Left renal cortex interstitium (tissue), 4 donors: ENCODE results near the gene VTN. TPM values are rescaled to one million over a fixed set of nuclear protein-coding genes. Genes with fewer than 3 reads are reported as not detected.
A peak's percentile ranks its signal among the peaks of the same experiment; 100 is the strongest.

Source experiments
- DNase-seq, 4 donors: peaks; one replicate each; pipeline ENCODE4 v3.0.0-alpha.2; 2013; ENCODE audit warnings: low read depth in 4 of 4, low spot score in 2 of 4, missing footprints in 1 of 4
- polyA plus RNA-seq, 4 donors: library from polyadenylated mRNA; unstranded; fragments of 120-200 nt; gene quantifications; one replicate each; pipeline ENCODE4 v1.2.1, GENCODE V29; 2013; ENCODE audit not compliant: insufficient read length in 4 of 4

VTN gene, protein sequence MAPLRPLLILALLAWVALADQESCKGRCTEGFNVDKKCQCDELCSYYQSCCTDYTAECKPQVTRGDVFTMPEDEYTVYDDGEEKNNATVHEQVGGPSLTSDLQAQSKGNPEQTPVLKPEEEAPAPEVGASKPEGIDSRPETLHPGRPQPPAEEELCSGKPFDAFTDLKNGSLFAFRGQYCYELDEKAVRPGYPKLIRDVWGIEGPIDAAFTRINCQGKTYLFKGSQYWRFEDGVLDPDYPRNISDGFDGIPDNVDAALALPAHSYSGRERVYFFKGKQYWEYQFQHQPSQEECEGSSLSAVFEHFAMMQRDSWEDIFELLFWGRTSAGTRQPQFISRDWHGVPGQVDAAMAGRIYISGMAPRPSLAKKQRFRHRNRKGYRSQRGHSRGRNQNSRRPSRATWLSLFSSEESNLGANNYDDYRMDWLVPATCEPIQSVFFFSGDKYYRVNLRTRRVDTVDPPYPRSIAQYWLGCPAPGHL
- 10 to 100 TPM in 3 of 4 donors, 1 to 10 TPM in 1; 9.2 to 39.3 (median 17.5) TPM for polyA plus RNA-seq

DNA sequence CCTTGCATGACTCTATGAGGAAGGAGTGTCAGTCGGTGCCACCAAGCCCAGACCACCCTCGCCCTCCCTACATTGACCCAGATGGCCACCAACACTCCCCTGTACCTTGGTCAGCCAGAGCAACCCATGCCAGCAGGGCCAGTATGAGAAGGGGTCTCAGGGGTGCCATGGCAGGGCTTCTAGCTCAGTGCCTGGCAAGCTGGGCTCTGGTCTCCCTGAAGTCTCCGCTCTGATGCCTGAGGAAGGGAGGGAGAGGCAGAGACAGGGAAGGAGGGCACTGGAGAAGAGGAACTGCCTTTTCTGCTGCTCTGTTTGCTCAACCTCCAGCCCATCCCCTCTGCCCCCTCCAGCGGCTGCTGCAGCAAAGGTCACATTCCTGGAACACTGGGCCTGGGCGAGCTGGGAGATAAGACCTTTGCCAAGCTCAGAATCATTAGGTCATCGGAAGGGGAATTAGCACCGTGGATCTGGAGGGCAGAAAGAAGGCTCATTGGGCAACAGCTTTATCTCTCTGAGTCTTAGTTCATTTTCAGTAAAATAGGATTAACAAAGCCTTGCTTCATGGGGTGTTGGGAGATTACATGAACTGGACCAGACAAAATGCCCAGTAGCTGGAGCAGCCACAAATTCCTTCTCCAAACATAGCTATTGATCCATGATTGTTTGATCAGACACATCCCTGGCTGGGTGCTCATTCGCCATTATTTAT, at the start of gene VTN:
VTN (minus strand) TSS at position 273 of the 709 bp plus-strand sequence; CDS start at position 169, 104 bp downstream.
- DNase-seq, result no peak

GRCh38 chr17:28416703-28417311, 46.7 kb upstream of the VTN start:
- no peak for DNase-seq

- DNase-seq, result no peak
Observed at GRCh38 chr17:28415886-28416285, 45.8 kb upstream of the VTN start.

DNA sequence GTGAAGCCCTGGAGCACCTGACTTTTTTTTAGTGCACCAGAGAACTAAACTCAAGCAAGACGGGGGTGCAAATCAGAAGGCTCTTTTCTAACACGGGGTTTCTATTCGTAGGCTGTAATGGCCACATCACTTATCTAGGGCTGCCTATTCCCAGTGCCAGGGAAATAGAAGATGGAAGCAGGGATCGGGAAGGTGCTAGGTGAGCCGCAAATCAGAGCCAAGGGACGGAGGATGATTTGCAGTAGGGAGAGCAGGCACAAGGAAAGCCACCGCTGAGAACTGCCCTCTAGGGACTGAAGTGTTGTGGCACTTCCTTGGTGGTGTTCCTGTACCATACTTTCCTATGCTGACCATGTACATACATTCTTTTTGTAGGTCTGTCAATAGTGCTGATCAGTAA, 43.7 kb upstream of the VTN start:
- no peak for DNase-seq

GRCh38 chr17:28412099-28412498, 42.0 kb upstream of the VTN start:
- no peak for DNase-seq

- DNase-seq, result no peak
Observed at GRCh38 chr17:28407974-28408306, 37.8 kb upstream of the VTN start.

- DNase-seq, result no peak
Observed at GRCh38 chr17:28407130-28407973, 37.2 kb upstream of the VTN start.

- no peak for DNase-seq
Observed at GRCh38 chr17:28406473-28406814, 36.3 kb upstream of the VTN start.

DNA sequence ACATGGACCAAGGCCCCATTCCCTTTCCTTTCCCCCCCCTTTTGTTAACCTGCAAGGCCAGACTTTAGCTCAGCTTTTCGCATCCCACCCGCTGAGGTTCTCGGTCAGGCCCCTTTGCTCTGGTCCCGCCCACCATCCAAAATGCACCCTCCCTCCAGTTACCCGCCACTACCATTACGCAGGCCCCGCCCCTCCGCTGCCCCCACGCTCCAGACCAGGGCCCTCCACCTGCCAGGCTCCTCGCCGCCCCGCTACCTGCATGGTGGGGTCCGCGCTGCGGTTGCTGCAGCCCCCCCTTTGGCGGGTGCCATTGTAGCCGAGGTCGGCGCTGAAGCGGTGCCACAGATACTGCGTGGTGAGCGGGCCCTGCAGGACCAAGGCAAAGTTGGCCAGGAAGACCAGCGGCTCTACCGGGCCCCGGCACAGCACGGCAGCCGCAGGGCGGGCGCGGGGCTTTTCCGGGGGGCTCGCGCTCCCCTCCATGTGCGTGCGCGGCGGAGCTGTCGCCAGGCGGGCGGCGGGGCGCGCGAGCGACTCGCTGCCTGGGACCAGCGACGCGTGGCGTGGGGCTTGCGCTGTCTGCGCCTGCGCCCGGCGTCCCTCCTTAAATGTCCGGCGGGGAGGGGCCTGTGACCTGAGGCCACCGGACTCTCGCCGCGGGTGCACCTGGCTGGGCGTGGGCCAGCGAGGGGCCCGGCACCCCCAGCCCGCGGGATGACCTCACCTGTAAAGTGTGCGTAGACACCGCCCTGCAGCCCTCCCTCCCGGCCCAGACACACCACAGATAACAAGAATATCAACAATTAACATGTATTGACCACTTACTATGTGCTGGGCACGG, 35.7 kb upstream of the VTN start, which contains the start of gene SLC46A1:
SLC46A1 (minus strand) TSS at position 581 of the 841 bp plus-strand sequence; CDS start at position 483, 98 bp downstream.
- peak in 1 of 4 donors; percentile 29 for DNase-seq

DNA sequence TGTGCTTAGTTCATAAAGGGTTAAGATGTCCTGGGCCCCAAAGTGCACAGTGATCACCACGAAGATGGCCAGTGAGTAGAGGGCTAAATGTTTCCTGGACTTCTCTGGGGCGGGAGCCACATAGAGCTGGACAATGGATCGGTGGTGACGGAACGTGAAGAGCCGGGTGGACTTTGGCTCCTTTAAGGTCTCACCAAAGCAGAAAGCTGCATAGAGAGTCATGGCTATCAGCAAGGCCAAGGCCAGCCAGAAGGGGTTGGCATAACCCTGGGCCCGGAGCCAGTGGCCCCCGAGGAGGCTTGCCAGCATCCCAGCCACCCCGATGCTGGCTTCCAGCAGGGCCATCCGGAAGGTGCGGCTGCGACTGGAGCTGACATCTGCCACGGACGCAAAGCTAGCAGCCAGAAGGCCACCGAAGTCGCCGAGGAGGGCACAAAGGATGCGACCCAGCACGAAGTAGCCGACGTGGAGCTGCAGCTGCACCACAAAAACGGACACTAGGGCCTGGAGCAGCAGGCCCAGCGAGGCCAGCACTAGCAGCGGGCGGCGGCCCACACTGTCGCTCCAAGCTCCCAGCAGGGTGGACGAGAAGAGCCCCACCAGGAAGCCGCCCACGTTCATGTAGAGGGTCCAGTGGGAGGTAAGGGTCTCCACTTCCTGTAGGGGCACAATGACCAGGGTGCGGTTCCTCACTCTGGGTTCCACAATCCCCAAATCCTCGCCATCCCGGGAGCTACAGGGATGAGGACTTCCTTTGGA, 34.9 kb upstream of the VTN start:
- no peak for DNase-seq

DNA sequence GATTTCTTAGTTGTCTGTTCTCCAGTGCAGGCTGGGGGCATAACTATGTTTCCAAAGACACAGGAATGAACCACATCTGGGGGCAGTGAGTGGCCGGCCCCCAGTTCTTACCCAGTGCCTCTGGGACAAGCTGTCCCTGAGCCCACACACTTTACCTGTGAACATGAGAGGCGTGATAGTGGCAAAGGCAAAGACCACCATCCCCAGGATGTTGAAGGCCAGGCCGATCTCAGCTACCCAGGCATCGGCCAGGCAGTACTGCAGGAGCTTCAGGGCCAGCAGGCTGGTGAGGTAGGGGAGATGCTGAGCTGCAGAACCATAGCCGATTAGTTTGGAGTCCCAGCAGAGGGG, 34.3 kb upstream of the VTN start:
- DNase-seq, result no peak

DNA sequence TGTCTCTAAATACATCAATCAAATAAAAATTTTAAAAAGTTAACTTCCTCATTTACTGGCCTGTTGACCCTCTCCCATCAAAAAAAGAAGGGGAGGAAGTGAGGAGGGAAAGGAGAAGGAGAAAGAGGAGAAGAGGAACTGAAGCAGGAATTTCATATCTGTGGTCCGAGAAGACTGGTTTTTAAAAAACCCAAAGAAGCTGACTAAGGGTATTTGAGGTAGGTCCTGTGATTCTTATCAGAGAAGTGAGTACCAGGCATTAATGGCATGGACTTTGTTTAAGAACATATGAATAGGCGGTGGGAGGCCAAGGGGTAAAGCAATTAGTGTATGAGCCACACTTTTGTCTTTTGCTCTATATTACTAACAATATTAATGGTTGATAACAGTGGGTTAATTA, 33.9 kb upstream of the VTN start:
- DNase-seq, result no peak

- DNase-seq, result no peak
Observed at GRCh38 chr17:28402844-28403243, 32.7 kb upstream of the VTN start.

GRCh38 chr17:28402224-28402630, 32.1 kb upstream of the VTN start:
- no peak for DNase-seq

DNA sequence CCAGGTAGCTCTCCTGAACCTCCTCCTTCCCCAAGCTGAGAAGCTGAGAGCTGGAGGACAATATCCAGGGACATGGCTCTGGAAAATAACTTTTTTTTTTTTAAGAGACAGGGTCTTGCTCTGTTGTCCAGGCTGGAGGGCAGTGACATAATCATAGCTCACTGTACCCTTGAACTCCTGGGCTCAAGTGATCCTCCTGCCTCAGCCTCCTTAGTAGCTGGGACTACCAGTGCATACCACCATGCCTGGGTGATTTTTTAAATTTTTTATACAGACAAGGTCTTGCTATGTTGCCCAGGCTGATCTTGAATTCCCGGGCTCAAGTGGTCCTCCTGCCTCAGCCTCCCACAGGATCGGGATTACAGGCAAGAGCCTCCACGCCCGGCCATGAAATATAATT, 29.7 kb upstream of the VTN start:
- no peak for DNase-seq

- no peak for DNase-seq
Observed at GRCh38 chr17:28398280-28398981, 28.3 kb upstream of the VTN start.

GRCh38 chr17:28397687-28398279, 27.7 kb upstream of the VTN start:
- DNase-seq, result no peak

DNA sequence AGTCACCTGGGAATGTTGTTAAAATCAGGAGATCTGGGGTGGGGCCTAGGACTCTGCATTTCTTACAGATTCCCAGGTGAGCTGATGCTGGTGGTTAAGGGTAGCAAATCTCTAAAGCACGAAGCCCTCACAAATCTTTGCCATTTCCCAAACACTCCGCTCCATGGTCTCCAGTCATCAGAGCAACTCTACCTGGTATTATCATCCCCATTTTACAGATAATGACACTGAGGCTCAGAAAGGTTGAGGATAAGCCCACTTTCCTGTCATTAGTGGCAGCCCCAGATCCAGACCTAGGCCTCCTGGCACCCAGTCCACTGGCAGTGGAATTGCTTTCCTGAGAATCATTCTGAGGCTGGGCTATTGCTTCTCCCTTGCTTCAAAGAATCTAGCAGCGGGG, 27.2 kb upstream of the VTN start:
- no peak for DNase-seq
